NCI-H460 (cell line): ENCODE data around the gene AMER1. TPM values are rescaled to one million over a fixed set of nuclear protein-coding genes. Genes with fewer than 3 reads are reported as not detected.
"Not testable (repeated sequence)": the region's sequence is repeated elsewhere in the genome, so short reads cannot be mapped to it uniquely, and the experiment has no call there.

Source experiments
- DNase-seq: peaks from one replicate; pipeline ENCODE4 v3.0.0-alpha.2; 2016; ENCODE audit warnings: low read depth; ENCODE audit errors: extremely low read depth
- polyA plus RNA-seq: library from polyadenylated mRNA; depleted of rRNA; stranded (reverse); fragments of >200 nt; gene quantifications from 2 replicates; pipeline ENCODE4 v1.2.3, GENCODE V29; 2014; cell fraction: nucleus; rRNA removed
- total RNA-seq: library from RNA; depleted of rRNA; stranded (reverse); fragments of >200 nt; shearing (Covaris generic); gene quantifications from 2 replicates; pipeline ENCODE4 v1.2.3, GENCODE V29; 2014; rRNA removed

Gene AMER1
- 5.9 and 6.0 TPM in 2 replicates for total RNA-seq
- 6.0 and 9.4 TPM in 2 replicates for polyA plus RNA-seq

- DNase-seq = no peak
Observed at GRCh38 chrX:64205441-64205734, at the start of gene AMER1. Gene AMER1, minus strand, starts transcription at chrX:64205708. Its CDS starts 12,422 bp downstream, at chrX:64193286.

- no peak for DNase-seq
Observed at GRCh38 chrX:64230123-64230970, 24.8 kb upstream of the AMER1 start, which contains the start of gene ASB12. Gene ASB12, minus strand, starts transcription at chrX:64230607. Its CDS starts 4,957 bp downstream, at chrX:64225650.

- DNase-seq = no peak
Observed at GRCh38 chrX:64229154-64229553, 23.6 kb upstream of the AMER1 start.

GRCh38 chrX:64218023-64218422, 12.5 kb upstream of the AMER1 start:
- no peak for DNase-seq

DNA sequence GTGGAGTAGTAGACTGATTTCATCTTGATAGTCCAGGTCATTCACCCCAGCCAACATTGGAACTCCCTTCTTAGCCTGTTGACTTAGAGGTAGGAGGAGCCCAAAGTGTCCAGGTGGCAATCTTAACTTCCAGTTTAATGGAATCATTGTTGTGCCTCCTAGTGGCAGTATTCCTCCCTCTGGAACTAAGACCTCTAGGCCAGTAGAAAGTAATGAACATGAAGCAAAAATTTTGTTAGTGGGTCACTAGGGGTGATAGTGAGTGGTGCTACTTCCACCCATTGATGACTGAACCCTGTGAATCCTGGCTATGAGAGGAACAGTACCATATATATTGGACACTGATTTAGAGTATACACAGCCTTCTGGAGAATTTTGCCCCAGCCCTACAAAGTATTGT, 8.5 kb upstream of the AMER1 start:
- DNase-seq = not testable (repeated sequence)

- no peak for DNase-seq
Observed at GRCh38 chrX:64206556-64207162, 1.2 kb upstream of the AMER1 start.

DNA sequence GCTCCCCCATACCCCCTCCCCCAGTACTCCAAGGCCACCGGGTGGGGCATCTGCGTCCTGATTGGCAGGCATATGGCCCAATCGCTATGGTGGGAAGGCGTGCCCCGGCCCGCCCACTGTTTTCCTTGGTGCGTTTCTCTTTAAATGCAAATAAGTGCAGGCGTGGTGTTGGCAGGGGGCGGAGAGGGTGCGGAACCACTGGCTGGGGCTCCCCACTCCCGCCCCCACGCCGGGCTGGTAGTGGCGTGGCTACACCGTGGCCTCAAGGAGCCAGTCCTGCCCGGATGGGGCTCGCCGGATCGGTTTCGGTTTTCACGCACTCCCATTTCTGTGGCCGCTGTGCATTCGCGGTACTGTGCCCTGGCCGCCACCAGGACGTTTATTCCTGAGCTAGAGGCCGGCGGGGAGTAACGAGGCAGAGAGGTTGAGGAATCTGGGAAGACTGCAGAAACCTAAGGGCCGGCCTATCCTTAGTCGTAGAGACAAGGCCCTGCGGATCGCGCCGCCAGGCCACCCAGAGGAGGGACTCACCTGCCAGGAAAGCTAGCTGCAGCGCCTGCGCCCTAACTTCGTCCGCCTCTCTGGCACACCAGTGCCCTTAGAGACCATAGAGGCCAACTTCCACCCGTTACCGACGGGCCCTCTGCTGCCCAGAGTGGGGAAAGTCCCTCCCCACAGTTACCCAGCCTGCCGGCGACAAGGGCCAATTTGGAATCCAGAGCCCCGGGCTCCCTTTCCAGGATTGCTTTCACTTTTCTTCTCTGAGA, 410 bp upstream of the AMER1 start:
- DNase-seq = peak; percentile 90

GRCh38 chrX:64204701-64205440, 637 bp downstream of the AMER1 start:
- DNase-seq = peak; percentile 4

DNA sequence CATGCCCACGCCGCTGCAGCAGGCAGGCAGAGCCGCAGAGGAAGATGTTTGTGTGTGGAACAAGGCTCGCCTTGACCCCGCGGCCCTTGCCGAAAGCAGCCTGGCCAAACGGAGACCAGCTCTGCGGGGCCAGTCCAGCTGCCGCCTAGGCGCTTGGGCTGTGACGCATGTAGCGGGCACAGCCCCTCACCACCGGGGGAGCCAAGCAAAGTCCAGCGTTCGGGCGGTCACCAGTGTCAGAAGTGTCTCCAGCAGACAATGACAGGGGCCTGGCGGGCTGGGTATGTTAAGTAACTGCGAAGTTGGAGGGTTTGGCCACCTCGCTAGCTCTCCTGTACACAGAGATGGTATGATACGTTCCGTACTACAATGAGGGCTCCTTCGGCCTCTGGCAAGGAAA, 1.3 kb downstream of the AMER1 start:
- no peak for DNase-seq

GRCh38 chrX:64202808-64203325, 2.6 kb downstream of the AMER1 start:
- DNase-seq = no peak

- no peak for DNase-seq
Observed at GRCh38 chrX:64198036-64198435, 7.5 kb downstream of the AMER1 start.

GRCh38 chrX:64196606-64197005, 8.9 kb downstream of the AMER1 start:
- DNase-seq = no peak

- no peak for DNase-seq
Observed at GRCh38 chrX:64195862-64196261, 9.6 kb downstream of the AMER1 start.

DNA sequence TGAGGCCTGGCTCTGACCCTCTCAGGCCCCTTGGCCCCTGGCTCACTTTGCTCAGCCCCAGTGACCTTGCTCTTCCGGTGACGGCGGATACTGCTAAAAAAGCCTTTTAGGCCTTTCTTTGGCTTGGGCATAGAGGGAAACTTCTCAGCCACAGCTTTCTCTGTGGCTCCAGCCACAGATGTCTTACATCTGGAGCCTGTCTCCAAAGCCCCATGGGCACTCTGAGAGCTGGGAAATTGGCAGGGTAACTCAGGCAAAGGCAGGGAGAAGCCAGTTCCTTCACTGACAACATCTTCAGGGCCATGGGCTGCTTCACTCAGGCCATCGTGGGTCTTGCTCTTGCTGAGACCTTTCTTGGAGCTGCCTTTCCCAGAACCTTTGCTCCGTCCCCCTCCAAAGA, 12.8 kb downstream of the AMER1 start:
- no peak for DNase-seq

DNA sequence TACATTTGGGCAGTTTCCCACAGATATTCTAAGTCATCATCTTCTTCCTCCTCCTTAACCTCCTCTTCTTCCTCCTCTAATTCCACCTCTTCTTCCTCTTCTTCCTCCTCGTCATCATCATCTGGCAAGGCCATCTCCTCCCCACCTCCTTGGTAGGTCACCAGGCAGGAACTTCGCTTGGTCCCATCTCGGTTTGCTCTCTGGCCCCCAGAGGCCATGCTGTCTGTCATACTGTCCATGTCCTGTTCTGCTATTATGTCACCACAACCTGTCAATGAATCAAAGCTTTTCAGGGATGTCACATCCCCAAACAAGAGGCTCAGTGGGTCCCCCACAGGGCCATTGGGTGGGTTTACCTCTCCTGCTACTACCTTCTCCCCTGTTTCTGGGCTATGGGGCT, 13.5 kb downstream of the AMER1 start:
- DNase-seq = no peak

DNA sequence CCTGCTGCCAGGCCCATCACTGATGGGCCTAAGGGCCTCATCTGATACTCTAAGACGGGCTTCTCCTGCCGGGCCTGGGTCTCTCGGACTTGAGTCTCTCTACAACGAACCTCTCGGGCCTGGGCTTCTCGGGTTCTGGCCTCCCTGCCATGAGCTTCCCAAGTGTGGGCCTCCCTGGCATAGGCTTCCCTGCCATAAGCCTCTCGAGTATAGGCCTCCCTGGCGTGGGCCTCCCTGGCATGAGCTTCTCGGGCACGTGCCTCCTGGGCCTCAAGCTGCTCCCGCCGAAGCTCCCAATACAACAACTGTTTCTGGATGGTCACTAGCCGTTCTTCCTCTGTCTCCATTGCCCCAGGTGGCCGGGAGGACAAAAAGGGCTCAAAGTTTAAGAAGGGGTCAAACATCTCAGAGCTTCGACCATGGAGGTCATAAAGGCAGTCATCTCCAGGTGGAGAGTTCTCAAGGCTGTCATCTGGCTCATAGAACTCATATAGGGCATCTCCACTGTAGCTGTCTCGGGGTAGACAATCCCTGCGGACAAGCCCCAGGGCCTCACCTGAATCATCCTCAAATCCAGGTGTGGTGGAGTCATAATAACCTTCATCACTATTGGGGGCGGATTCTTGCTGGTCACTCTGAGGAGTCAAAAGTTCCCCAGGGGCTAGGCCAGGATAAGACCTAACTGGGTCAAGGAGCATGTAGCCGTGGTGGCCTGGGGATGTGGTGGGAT, 14.1 kb downstream of the AMER1 start:
- no peak for DNase-seq

DNA sequence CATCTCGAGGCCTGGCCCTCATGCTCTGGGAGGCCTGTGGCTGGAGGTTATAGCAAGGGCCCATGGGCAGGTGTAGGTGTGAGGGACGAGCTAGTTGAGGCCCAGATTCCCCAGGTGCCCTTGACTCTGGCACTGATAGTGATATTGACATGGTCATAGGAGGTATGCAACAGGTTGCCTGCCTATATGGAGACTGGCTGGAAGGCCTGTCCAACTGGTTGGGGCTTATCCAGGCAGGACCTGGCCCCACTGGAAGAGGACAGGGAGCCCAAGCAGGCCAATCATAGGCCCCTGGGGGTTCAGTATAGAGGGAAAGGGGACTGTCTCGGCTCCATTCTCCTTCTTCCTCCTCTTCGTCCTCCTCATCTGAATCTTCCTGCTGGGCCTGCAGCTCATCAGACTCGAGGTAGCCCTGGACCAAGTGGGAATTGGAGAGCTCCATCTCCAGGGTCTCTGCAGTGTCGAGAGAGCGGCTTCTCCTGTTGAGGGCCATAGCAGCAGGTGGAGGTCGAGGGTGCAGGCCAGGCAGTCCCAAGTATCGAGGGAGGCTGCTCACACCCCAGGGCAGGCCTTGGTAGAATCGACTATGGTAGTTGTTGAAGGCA, 15.3 kb downstream of the AMER1 start:
- DNase-seq = no peak

DNA sequence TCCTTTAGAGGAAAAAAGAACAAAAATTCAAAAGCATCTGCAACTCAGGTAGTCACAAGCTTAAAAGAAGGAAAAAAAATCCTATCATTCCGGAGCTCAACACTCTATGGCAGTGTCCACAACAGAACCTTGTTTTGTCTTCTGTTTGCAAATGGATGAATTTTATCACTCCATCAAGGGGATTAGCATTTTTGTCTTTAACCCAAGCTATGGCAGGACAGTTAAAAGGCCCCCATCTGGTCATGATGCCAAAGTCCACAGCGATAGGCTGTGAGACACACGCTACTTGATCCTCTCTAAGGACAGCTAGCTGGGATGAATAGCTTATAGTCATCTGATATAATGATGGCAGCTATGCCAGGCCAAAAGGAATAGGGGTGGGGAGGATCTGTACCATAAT, 16.6 kb downstream of the AMER1 start:
- no peak for DNase-seq

- no peak for DNase-seq
Observed at GRCh38 chrX:64187762-64188150, 17.8 kb downstream of the AMER1 start.
